Measurements from ENCODE around the gene FUT4. TPM values are rescaled to one million over a fixed set of nuclear protein-coding genes. Genes with fewer than 3 reads are reported as not detected.

FUT4 gene
- 10 to 100 TPM in 3 of 5 donors, 1 to 10 TPM in 1, under 1 TPM in 1; 0.58 to 19.7 (median 18.2) TPM for total RNA-seq
- polyA plus RNA-seq = 1 to 10 TPM; 1.4 to 4.1 (median 2.7) TPM
- long read RNA-seq, donor 1, full-length matches to known transcripts = 8 of 8 reads
- long read RNA-seq, donor 1, partial matches to known transcripts = 0 of 8 reads
- long read RNA-seq, donor 1, other reads (novel, unspliced or antisense) = 0 of 8 reads
- long read RNA-seq, donor 2, full-length matches to known transcripts = 20 of 20 reads
- long read RNA-seq, donor 2, partial matches to known transcripts = 0 of 20 reads
- long read RNA-seq, donor 2, other reads (novel, unspliced or antisense) = 0 of 20 reads
- long read RNA-seq, donor 3, full-length matches to known transcripts = 13 of 13 reads
- long read RNA-seq, donor 3, partial matches to known transcripts = 0 of 13 reads
- long read RNA-seq, donor 3, other reads (novel, unspliced or antisense) = 0 of 13 reads
- long read RNA-seq, donor 4 = 0 reads
- long read RNA-seq, donor 5, full-length matches to known transcripts = 11 of 11 reads
- long read RNA-seq, donor 5, partial matches to known transcripts = 0 of 11 reads
- long read RNA-seq, donor 5, other reads (novel, unspliced or antisense) = 0 of 11 reads
- long read RNA-seq, donor 6, full-length matches to known transcripts = 35 of 35 reads
- long read RNA-seq, donor 6, partial matches to known transcripts = 0 of 35 reads
- long read RNA-seq, donor 6, other reads (novel, unspliced or antisense) = 0 of 35 reads
- long read RNA-seq, donor 7, full-length matches to known transcripts = 22 of 22 reads
- long read RNA-seq, donor 7, partial matches to known transcripts = 0 of 22 reads
- long read RNA-seq, donor 7, other reads (novel, unspliced or antisense) = 0 of 22 reads
- long read RNA-seq, donor 8, full-length matches to known transcripts = 9 of 9 reads
- long read RNA-seq, donor 8, partial matches to known transcripts = 0 of 9 reads
- long read RNA-seq, donor 8, other reads (novel, unspliced or antisense) = 0 of 9 reads
- long read RNA-seq, donor 9, full-length matches to known transcripts = 9 of 9 reads
- long read RNA-seq, donor 9, partial matches to known transcripts = 0 of 9 reads
- long read RNA-seq, donor 9, other reads (novel, unspliced or antisense) = 0 of 9 reads
- long read RNA-seq, donor 10, full-length matches to known transcripts = 13 of 13 reads
- long read RNA-seq, donor 10, partial matches to known transcripts = 0 of 13 reads
- long read RNA-seq, donor 10, other reads (novel, unspliced or antisense) = 0 of 13 reads

GRCh38 chr11:94543695-94544645, at the start of gene FUT4:
Gene FUT4, plus strand, starts transcription at chr11:94543921. Its CDS starts 213 bp downstream, at chr11:94544134.
- Histone ChIP-seq H3K27ac (peak within 1 kb of the TSS; percentile 95 to 98 (median 96)), H3K27me3 (no peaks in the 10 kb centered on the region), H3K4me1 (peaks cover 37 to 60% (median 52%) of the 10 kb centered on the region in 4 donors), H3K36me3 (no peaks in the 10 kb centered on the region), H3K4me3 (peak within 1 kb of the TSS; percentile 54 to 86 (median 82)), H3K9me3 (no peaks in the 10 kb centered on the region)
- DNase-seq = peak; percentile 94 to 96
- TF ChIP-seq POLR2A (IDR thresholded peaks at IDR 0.05) = peak in 1 of 4 donors; percentile 49
- TF ChIP-seq EP300 (IDR thresholded peaks at IDR 0.05) = no peak
- TF ChIP-seq POLR2AphosphoS5 (IDR thresholded peaks at IDR 0.05) = peak; percentile 54 to 90 (median 88)
- 0 to 1% (median 0%) methylated on average over 57 to 109 of the region's 109 CpGs for WGBS, 5 donors
- intact Hi-C loops (cut with DNase I; ENCODE audit: low total_unique reads) = no loop called here

GRCh38 chr11:94494126-94494680, 49.5 kb upstream of the FUT4 start:
- peaks cover 8 to 44% (median 40%) of the 10 kb centered on the region in 4 donors for H3K36me3 ChIP-seq
- no peaks in the 10 kb centered on the region for H3K9me3 ChIP-seq
- no peak for DNase-seq
- intact Hi-C loops (cut with DNase I; ENCODE audit: low total_unique reads) = no loop called here
- no peaks in the 10 kb centered on the region for H3K27me3 ChIP-seq
- TF ChIP-seq POLR2A (IDR thresholded peaks at IDR 0.05) = no peak
- no peak for TF ChIP-seq EP300 (IDR thresholded peaks at IDR 0.05)
- TF ChIP-seq CTCF (IDR thresholded peaks at IDR 0.05) = no peak
- no peak for TF ChIP-seq POLR2AphosphoS5 (IDR thresholded peaks at IDR 0.05)
- 2 to 4% (median 4%) methylated on average over 18 to 19 of the region's 19 CpGs for WGBS, 5 donors
- peak overlapping the region; percentile 80 to 98 (median 86) for H3K4me3 ChIP-seq
- H3K4me1 ChIP-seq = peaks cover 11 to 41% (median 26%) of the 10 kb centered on the region in 4 donors
- peak overlapping the region in 4 of 5 donors; percentile 85 to 93 (median 88) for H3K27ac ChIP-seq

GRCh38 chr11:94500181-94500580, 43.5 kb upstream of the FUT4 start:
- DNase-seq = no peak
- H3K27me3 ChIP-seq = no peaks in the 10 kb centered on the region
- peaks cover 0 to 9% (median 6%) of the 10 kb centered on the region in 4 donors for H3K4me1 ChIP-seq
- TF ChIP-seq POLR2A (IDR thresholded peaks at IDR 0.05) (no peak), CTCF (IDR thresholded peaks at IDR 0.05) (no peak)
- no peak overlapping the region for H3K4me3 ChIP-seq
- WGBS, 5 donors = 66 to 84% (median 74%) methylated on average over 2 of the region's 2 CpGs
- no peaks in the 10 kb centered on the region for H3K9me3 ChIP-seq
- intact Hi-C loops (cut with DNase I; ENCODE audit: low total_unique reads) = no loop called here
- H3K27ac ChIP-seq = no peak overlapping the region
- peaks cover 17 to 65% (median 52%) of the 10 kb centered on the region in 4 donors for H3K36me3 ChIP-seq

GRCh38 chr11:94501522-94501921, 42.2 kb upstream of the FUT4 start:
- no peak for DNase-seq
- 61 to 72% (median 68%) methylated on average over 2 of the region's 2 CpGs for WGBS, 5 donors
- Histone ChIP-seq H3K9me3 (no peaks in the 10 kb centered on the region), H3K4me3 (no peak overlapping the region), H3K27ac (no peak overlapping the region), H3K36me3 (peaks cover 17 to 62% (median 51%) of the 10 kb centered on the region in 4 donors), H3K4me1 (no peaks in the 10 kb centered on the region), H3K27me3 (no peaks in the 10 kb centered on the region)
- intact Hi-C loops (cut with DNase I; ENCODE audit: low total_unique reads) = no loop called here
- no peak for TF ChIP-seq POLR2A (IDR thresholded peaks at IDR 0.05)
- no peak for TF ChIP-seq CTCF (IDR thresholded peaks at IDR 0.05)
- no peak for TF ChIP-seq EP300 (IDR thresholded peaks at IDR 0.05)
- TF ChIP-seq POLR2AphosphoS5 (IDR thresholded peaks at IDR 0.05) = no peak

All from stomach (tissue), 19 donors.